ENCODE results near the gene CCDC39. TPM values are rescaled to one million over a fixed set of nuclear protein-coding genes. Genes with fewer than 3 reads are reported as not detected.

The CCDC39 gene
- total and polyA plus RNA-seq, 9 of the 15 experiments (the other 6 are each of a cell fraction or from before 2014, with no cell fraction given): not detected

- in situ Hi-C loops (cut with MboI) (no loop called here), intact Hi-C loops (cut with micrococcal nuclease) (no loop called here)
- TF ChIP-seq SNAPC5 (CRISPR knock-in tag; IDR thresholded peaks at IDR 0.05): no peak
- no peak for TF ChIP-seq SRSF7 (optimal IDR thresholded peaks at IDR 0.05; ENCODE audit: low read depth, low read length)
- no peak for TF ChIP-seq PRPF4 (IDR thresholded peaks at IDR 0.05; ENCODE audit: insufficient read depth, low read depth, low read length, poor library complexity, severe bottlenecking)
- TF ChIP-seq E2F3 (CRISPR knock-in tag; IDR thresholded peaks at IDR 0.05): no peak
- TF ChIP-seq, protein P1, sequence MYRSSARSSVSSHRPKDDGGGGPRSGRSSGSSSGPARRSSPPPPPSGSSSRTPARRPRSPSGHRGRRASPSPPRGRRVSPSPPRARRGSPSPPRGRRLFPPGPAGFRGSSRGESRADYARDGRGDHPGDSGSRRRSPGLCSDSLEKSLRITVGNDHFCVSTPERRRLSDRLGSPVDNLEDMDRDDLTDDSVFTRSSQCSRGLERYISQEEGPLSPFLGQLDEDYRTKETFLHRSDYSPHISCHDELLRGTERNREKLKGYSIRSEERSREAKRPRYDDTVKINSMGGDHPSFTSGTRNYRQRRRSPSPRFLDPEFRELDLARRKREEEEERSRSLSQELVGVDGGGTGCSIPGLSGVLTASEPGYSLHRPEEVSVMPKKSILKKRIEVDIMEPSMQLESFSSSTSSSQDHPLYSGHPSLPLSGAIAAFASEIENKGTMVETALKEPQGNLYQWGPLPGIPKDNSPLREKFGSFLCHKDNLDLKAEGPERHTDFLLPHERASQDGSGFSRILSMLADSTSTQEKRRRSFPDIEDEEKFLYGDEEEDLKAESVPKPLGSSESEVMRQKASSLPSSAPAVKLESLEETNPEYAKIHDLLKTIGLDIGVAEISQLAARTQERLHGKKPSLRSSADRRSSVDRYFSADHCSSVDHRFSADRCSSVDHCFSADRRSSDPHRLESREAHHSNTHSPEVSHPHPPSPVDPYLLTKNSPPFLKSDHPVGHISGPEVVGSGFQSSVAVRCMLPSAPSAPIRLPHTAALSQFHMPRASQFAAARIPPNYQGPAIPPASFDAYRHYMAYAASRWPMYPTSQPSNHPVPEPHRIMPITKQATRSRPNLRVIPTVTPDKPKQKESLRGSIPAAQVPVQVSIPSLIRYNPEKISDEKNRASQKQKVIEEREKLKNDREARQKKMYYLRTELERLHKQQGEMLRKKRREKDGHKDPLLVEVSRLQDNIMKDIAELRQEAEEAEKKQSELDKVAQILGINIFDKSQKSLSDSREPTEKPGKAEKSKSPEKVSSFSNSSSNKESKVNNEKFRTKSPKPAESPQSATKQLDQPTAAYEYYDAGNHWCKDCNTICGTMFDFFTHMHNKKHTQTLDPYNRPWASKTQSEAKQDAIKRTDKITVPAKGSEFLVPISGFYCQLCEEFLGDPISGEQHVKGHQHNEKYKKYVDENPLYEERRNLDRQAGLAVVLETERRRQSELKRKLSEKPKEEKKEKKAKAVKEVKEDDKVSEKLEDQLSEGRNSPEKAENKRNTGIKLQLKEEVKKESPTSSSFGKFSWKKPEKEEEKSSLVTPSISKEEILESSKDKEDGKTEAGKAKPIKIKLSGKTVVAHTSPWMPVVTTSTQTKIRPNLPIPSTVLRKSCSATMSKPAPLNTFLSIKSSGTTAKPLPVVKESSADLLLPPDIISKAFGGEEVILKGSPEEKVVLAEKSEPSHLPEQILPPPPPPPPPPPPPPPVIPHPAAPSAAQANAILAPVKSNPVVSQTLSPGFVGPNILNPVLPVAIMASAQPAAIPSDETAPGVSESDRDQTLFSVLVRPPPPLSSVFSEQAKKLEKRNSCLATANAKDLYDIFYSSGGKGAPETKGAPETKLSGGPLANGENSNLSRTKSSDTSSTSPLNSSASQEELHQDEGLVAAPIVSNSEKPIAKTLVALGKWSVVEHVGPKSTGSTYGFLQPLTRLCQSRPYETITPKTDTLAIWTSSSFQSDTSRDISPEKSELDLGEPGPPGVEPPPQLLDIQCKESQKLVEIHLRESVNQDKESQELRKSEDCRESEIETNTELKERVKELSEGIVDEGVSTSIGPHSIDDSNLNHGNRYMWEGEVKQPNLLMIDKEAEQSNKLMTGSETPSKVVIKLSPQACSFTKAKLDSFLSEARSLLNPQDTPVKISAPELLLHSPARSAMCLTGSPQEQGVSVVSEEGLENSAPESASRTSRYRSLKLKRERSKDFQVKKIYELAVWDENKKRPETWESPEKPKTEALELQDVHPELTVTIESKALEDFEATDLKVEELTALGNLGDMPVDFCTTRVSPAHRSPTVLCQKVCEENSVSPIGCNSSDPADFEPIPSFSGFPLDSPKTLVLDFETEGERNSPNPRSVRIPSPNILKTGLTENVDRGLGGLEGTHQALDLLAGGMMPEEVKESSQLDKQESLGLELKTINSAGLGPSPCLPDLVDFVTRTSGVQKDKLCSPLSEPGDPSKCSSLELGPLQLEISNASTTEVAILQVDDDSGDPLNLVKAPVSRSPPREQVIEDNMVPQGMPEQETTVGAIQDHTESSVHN (IDR thresholded peaks at IDR 0.05; ENCODE audit: borderline replicate concordance in 1 of 2, low read depth in 1 of 2): no peak
- TF ChIP-seq ZNF444 (CRISPR knock-in tag; IDR thresholded peaks at IDR 0.05): no peak
- TF ChIP-seq CHD4 (IDR thresholded peaks at IDR 0.05; ENCODE audit: insufficient read depth, insufficient replicate concordance, low read depth, low read length, poor library complexity, severe bottlenecking): no peak
- Histone ChIP-seq H3K9me3 (replicated peaks; ENCODE audit: control insufficient read depth, insufficient read depth, low read depth, low read length) (no peaks in the 10 kb centered on the region), H3K27me3 (ENCODE audit: control insufficient read depth in 2 of 2, insufficient read depth in 2 of 2, low read length in 2 of 2) (no peaks in the 10 kb centered on the region), H2AFZ (ENCODE audit: low read depth, low read length) (no peak overlapping the region), H3K79me2 (ENCODE audit: control insufficient read depth, insufficient read depth, low read length) (no peaks in the 10 kb centered on the region), H3K27ac (ENCODE audit: extremely low read depth, low read depth, low read length) (no peak overlapping the region), H3K4me2 (ENCODE audit: insufficient read depth, low read length) (no peak overlapping the region), H3K36me3 (ENCODE audit: control insufficient read depth, insufficient read depth, low read length) (no peaks in the 10 kb centered on the region), H4K20me1 (replicated peaks; ENCODE audit: control insufficient read depth, insufficient read depth, low read length) (no peaks in the 10 kb centered on the region), H3K4me1 (replicated peaks in 1 of 2; ENCODE audit: control insufficient read depth in 2 of 2, insufficient read depth in 2 of 2, low read length in 2 of 2) (no peaks in the 10 kb centered on the region), H3K9ac (ENCODE audit: insufficient read depth in 1 of 2, low read depth in 2 of 2, low read length in 2 of 2) (no peak overlapping the region), H3K9me1 (ENCODE audit: control insufficient read depth, insufficient read depth, low read length) (no peaks in the 10 kb centered on the region), H3K4me3 (no peak overlapping the region)
- ChIA-PET POLR2A (no interaction called here), CTCF (ENCODE audit: low intra/inter-chr PET ratio) (no interaction called here)
- FAIRE-seq (no peak), ATAC-seq (no peak), DNase-seq (ENCODE audit: extremely low read depth in 1 of 4, low spot score in 3 of 4) (no peak)
- WGBS (ENCODE audit: insufficient coverage, low coverage, missing lambda C conversion rate): 0% methylated on average over 3 of the region's 3 CpGs
- no TSS peak for BruUV-seq (replicated peaks)
Observed at GRCh38 chr3:180575571-180575970, 103.7 kb downstream of the CCDC39 start.

Measured in K562 (cell line).